HepG2 (cell line): ENCODE data around the gene FHIT. TPM values are rescaled to one million over a fixed set of nuclear protein-coding genes. Genes with fewer than 3 reads are reported as not detected.

Experiments used
- CHCHD3 ChIP-seq: sonication (generic); formaldehyde crosslinking; IDR thresholded peaks from 2 replicates; pipeline ENCODE4 v1.8.0; 2022; ENCODE audit warnings: mild to moderate bottlenecking, missing genetic modification reagents, moderate library complexity
- ERF ChIP-seq: IDR thresholded peaks from 2 replicates; pipeline ENCODE4 v1.6.1; 2018; ENCODE audit warnings: missing biosample characterization, missing genetic modification reagents
- HNRNPLL ChIP-seq: fragments of 200-400 bp; formaldehyde crosslinking; IDR thresholded peaks from 2 replicates; pipeline ENCODE4 v1.6.1; 2017; ENCODE audit warnings: mild to moderate bottlenecking, low read depth, low read length; ENCODE audit not compliant: poor library complexity, severe bottlenecking
- KLF16 ChIP-seq, 2 experiments: sonication (generic) in 1 of 2; formaldehyde crosslinking in 1 of 2; IDR thresholded peaks; 2 replicates each; pipeline versions ENCODE4 v1.6.1 to v1.8.0; 2016 to 2023; ENCODE audit warnings: missing genetic modification reagents in 2 of 2, missing compliant biosample characterization in 1 of 2
- NCOR1 ChIP-seq: fragments of 200-600 bp; sonication (generic); IDR thresholded peaks from 2 replicates; pipeline ENCODE4 v1.7.0; 2017; ENCODE audit warnings: antibody characterized with exemption, low read length, borderline replicate concordance
- NFE2L2 ChIP-seq: fragments of 150-350 bp; IDR thresholded peaks from 2 replicates; pipeline ENCODE4 v1.6.1; 2014; ENCODE audit warnings: low read length
- RORA ChIP-seq: sonication (generic); formaldehyde crosslinking; IDR thresholded peaks from 2 replicates; pipeline ENCODE4 v1.5.0; 2020; ENCODE audit warnings: mild to moderate bottlenecking, missing genetic modification reagents, moderate library complexity
- ZBTB8A ChIP-seq: sonication (generic); formaldehyde crosslinking; IDR thresholded peaks from 2 replicates; pipeline ENCODE4 v1.4.0; 2020; ENCODE audit warnings: mild to moderate bottlenecking, low read depth, missing genetic modification reagents, borderline replicate concordance
- ZFP36 ChIP-seq: fragments of 150-350 bp; IDR thresholded peaks from 2 replicates; pipeline ENCODE4 v1.6.1; 2018; ENCODE audit warnings: borderline replicate concordance, low read length, low read depth; ENCODE audit not compliant: partially characterized antibody
- ZNF260 ChIP-seq: sonication (generic); formaldehyde crosslinking; IDR thresholded peaks from 2 replicates; pipeline ENCODE4 v1.4.0; 2020; ENCODE audit warnings: missing genetic modification reagents, low read depth, mild to moderate bottlenecking, borderline replicate concordance
- ZNF333 ChIP-seq: sonication (generic); formaldehyde crosslinking; IDR thresholded peaks from 2 replicates; pipeline ENCODE4 v1.4.0; 2020; ENCODE audit warnings: mild to moderate bottlenecking, missing genetic modification reagents, borderline replicate concordance
- ZNF33B ChIP-seq: sonication (generic); formaldehyde crosslinking; IDR thresholded peaks from 2 replicates; pipeline ENCODE4 v1.5.1; 2020; ENCODE audit warnings: mild to moderate bottlenecking, missing genetic modification reagents
- ZNF660 ChIP-seq: sonication (generic); formaldehyde crosslinking; IDR thresholded peaks from 2 replicates; pipeline ENCODE4 v1.5.1; 2020; ENCODE audit warnings: mild to moderate bottlenecking, low read depth, missing genetic modification reagents, borderline replicate concordance
- ZNF768 ChIP-seq: sonication (generic); formaldehyde crosslinking; IDR thresholded peaks from 2 replicates; pipeline ENCODE4 v1.4.0; 2020; ENCODE audit warnings: missing genetic modification reagents
- ZSCAN31 ChIP-seq: sonication (generic); formaldehyde crosslinking; IDR thresholded peaks from 2 replicates; pipeline ENCODE4 v1.5.0; 2020; ENCODE audit warnings: low read depth, mild to moderate bottlenecking, missing genetic modification reagents
- polyA plus RNA-seq, 8 experiments: library from polyadenylated mRNA; depleted of rRNA in 3 of 8; stranded (reverse) in 7 of 8; unstranded in 1 of 8; fragments of >200 nt; fragmentation: Illumina TruSeq in 4 of 8; extraction: Trizol in 4 of 8; gene quantifications; 2 replicates each; pipeline versions ENCODE4 v1.2.1 to v1.2.3, GENCODE V29; 2011 to 2016; ENCODE audit warnings: low read depth in 4 of 8, missing spikeins in 1 of 8, mixed read lengths in 1 of 8; ENCODE audit not compliant: insufficient read depth in 1 of 8
- total RNA-seq, 5 experiments: library from RNA; depleted of rRNA; stranded (reverse); fragments of >200 nt; fragmentation: Illumina TruSeq; extraction: Trizol; gene quantifications; 2 replicates each; pipeline ENCODE4 v1.2.3, GENCODE V29; 2016; ENCODE audit warnings: low read depth in 1 of 5
- TF ChIP-seq, protein P1 (sequence below): conservative IDR thresholded peaks from 2 replicates; pipeline ENCODE4 v1.6.1; 2018; ENCODE audit warnings: missing genetic modification reagents
- TF ChIP-seq, protein P2 (sequence below): sonication (generic); formaldehyde crosslinking; conservative IDR thresholded peaks from 2 replicates; pipeline ENCODE4 v1.8.0; 2022; ENCODE audit warnings: mild to moderate bottlenecking, moderate library complexity, missing genetic modification reagents
- TF ChIP-seq, protein P3 (sequence below): sonication (generic); formaldehyde crosslinking; IDR thresholded peaks from 2 replicates; pipeline ENCODE4 v1.4.0; 2020; ENCODE audit warnings: missing genetic modification reagents
- TF ChIP-seq, protein P4 (sequence below): sonication (generic); formaldehyde crosslinking; IDR thresholded peaks from 2 replicates; pipeline ENCODE4 v1.5.0; 2020; ENCODE audit warnings: mild to moderate bottlenecking, missing genetic modification reagents

Gene FHIT
- total and polyA plus RNA-seq, 2 of the 13 experiments (the other 11 are each of a cell fraction or from before 2014, with no cell fraction given), result 4.0 to 4.6 TPM

DNA sequence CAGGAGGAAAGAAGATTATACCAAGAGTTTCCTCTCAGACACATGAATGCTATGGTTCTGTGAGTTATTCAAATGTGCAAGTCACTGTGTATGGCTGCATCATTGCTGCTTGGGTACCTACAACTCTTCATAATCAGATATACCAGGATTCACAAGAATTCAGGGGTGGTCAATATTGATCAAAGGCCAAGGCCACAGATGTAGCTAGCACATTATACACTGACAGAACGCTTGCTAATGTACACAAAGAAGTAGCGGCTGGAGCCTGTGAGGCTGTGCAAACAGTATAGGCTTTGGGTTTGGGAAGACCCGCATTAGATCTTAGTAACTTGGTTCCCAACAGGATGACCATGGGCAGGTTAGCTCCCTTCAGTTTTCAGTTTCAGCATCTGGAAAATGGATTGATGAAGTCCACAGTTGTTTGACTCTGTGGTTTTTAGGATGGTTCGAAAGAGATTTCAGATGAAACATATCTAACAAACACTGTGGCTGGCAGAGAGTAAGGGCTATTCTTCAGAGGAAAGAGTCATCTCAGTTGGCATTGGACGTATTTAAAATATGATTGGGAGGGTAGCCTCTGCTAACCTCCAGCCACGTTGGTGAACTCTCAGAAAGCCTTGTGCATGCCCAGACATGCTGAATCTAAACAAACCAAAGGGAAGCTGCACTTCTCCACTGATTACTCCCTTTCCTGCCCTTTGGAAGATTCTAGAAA lies 1452.7 kb downstream of the FHIT start (continued):
- TF ChIP-seq, protein P1, sequence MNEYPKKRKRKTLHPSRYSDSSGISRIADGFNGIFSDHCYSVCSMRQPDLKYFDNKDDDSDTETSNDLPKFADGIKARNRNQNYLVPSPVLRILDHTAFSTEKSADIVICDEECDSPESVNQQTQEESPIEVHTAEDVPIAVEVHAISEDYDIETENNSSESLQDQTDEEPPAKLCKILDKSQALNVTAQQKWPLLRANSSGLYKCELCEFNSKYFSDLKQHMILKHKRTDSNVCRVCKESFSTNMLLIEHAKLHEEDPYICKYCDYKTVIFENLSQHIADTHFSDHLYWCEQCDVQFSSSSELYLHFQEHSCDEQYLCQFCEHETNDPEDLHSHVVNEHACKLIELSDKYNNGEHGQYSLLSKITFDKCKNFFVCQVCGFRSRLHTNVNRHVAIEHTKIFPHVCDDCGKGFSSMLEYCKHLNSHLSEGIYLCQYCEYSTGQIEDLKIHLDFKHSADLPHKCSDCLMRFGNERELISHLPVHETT (CRISPR knock-in tag), result no peak
- TF ChIP-seq NCOR1 (peak; percentile 74; the same call in 1 of the 2 replicates), RORA (CRISPR knock-in tag) (no peak), KLF16 (CRISPR knock-in tag; IDR thresholded peaks at IDR 0.05) (0 out of 4 replicates have a peak, but pooled peaks of 1 of the 2 experiments have one; percentile 21), ZBTB8A (CRISPR knock-in tag) (no peak), ZNF333 (CRISPR knock-in tag) (no peak), ZFP36 (no peak), NFE2L2 (peak; percentile 95), ZNF260 (CRISPR knock-in tag) (no peak), ZNF768 (CRISPR knock-in tag) (no peak), HNRNPLL (no peak), ERF (CRISPR knock-in tag) (peak; percentile 48; the same call in 1 of the 2 replicates), ZNF33B (CRISPR knock-in tag) (no peak), CHCHD3 (CRISPR knock-in tag) (no peak), ZSCAN31 (CRISPR knock-in tag) (peak; percentile 57; the same call in 1 of the 2 replicates), ZNF660 (no peak)
- TF ChIP-seq, protein P2, sequence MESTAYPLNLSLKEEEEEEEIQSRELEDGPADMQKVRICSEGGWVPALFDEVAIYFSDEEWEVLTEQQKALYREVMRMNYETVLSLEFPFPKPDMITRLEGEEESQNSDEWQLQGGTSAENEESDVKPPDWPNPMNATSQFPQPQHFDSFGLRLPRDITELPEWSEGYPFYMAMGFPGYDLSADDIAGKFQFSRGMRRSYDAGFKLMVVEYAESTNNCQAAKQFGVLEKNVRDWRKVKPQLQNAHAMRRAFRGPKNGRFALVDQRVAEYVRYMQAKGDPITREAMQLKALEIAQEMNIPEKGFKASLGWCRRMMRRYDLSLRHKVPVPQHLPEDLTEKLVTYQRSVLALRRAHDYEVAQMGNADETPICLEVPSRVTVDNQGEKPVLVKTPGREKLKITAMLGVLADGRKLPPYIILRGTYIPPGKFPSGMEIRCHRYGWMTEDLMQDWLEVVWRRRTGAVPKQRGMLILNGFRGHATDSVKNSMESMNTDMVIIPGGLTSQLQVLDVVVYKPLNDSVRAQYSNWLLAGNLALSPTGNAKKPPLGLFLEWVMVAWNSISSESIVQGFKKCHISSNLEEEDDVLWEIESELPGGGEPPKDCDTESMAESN (CRISPR knock-in tag), result peak; percentile 46; the same call in 1 of the 2 replicates
- TF ChIP-seq, protein P3, sequence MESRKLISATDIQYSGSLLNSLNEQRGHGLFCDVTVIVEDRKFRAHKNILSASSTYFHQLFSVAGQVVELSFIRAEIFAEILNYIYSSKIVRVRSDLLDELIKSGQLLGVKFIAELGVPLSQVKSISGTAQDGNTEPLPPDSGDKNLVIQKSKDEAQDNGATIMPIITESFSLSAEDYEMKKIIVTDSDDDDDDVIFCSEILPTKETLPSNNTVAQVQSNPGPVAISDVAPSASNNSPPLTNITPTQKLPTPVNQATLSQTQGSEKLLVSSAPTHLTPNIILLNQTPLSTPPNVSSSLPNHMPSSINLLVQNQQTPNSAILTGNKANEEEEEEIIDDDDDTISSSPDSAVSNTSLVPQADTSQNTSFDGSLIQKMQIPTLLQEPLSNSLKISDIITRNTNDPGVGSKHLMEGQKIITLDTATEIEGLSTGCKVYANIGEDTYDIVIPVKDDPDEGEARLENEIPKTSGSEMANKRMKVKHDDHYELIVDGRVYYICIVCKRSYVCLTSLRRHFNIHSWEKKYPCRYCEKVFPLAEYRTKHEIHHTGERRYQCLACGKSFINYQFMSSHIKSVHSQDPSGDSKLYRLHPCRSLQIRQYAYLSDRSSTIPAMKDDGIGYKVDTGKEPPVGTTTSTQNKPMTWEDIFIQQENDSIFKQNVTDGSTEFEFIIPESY (CRISPR knock-in tag), result 0 out of 2 replicates have a peak, but pooled peaks have one; percentile 44
- TF ChIP-seq, protein P4, sequence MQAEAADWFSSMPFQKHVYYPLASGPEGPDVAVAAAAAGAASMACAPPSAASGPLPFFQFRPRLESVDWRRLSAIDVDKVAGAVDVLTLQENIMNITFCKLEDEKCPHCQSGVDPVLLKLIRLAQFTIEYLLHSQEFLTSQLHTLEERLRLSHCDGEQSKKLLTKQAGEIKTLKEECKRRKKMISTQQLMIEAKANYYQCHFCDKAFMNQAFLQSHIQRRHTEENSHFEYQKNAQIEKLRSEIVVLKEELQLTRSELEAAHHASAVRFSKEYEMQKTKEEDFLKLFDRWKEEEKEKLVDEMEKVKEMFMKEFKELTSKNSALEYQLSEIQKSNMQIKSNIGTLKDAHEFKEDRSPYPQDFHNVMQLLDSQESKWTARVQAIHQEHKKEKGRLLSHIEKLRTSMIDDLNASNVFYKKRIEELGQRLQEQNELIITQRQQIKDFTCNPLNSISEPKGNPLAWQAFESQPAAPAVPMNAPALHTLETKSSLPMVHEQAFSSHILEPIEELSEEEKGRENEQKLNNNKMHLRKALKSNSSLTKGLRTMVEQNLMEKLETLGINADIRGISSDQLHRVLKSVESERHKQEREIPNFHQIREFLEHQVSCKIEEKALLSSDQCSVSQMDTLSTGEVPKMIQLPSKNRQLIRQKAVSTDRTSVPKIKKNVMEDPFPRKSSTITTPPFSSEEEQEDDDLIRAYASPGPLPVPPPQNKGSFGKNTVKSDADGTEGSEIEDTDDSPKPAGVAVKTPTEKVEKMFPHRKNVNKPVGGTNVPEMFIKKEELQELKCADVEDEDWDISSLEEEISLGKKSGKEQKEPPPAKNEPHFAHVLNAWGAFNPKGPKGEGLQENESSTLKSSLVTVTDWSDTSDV (CRISPR knock-in tag), result no peak
